Hematopoietic multipotent progenitor cell treated with erythropoietin and hydrocortisone succinate and interleukin-3 and kit ligand, for 15 days (in vitro differentiated cells): ENCODE results near the gene HMX3.

Experiments used
- DNase-seq: peaks from one replicate; pipeline ENCODE4 v3.0.0-alpha.2; 2015; ENCODE audit warnings: low spot score

HMX3 gene

GRCh38 chr10:123135415-123136141 is at the start of gene HMX3:
HMX3 (plus strand) TSS chr10:123135970; CDS start chr10:123136051, 81 bp downstream.
- no peak for DNase-seq

DNA sequence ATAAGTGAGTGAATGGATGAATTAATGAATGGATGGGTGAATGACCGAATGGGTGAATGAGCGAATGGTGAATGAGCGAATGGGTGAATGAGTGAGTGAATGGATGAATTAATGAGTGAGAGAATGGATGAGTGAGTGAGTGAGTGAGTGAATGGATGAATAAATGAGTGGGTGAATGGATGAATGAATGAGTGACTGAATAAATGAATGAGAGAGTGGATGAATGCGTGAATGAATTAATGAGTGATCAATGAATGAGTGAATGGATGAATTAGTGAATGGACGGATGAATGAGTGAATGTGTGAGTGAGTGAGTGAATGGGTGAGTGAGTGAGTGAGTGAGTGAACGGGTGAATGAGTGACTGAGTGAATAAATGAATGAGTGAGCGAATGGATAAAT is 49.5 kb upstream of the HMX3 start:
- DNase-seq: no peak

- no peak for DNase-seq
Measured at GRCh38 chr10:123087348-123087747, 48.4 kb upstream of the HMX3 start.

DNA sequence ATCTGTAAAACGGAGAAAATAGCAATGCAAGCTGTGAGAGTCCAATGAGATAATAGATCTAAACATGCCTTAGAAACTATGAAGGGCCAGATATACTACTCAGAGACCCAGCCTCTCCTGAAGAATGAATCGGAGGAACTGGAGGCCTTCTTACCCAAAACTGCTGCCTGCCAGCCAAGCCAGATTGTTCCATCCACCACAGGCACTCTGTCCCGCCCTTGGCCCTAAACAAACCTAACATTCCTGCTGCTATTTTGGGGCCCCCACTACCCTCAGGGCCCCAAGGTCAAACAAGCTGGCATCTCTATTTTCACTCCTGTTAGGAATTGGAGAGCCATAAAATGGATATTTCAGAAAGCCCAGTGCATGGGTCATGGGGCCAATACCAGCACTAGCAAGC is 48.0 kb upstream of the HMX3 start:
- DNase-seq: no peak

GRCh38 chr10:123092635-123093414 is 42.9 kb upstream of the HMX3 start:
- no peak for DNase-seq

- no peak for DNase-seq
Measured at GRCh38 chr10:123093489-123093888, 42.3 kb upstream of the HMX3 start.

DNA sequence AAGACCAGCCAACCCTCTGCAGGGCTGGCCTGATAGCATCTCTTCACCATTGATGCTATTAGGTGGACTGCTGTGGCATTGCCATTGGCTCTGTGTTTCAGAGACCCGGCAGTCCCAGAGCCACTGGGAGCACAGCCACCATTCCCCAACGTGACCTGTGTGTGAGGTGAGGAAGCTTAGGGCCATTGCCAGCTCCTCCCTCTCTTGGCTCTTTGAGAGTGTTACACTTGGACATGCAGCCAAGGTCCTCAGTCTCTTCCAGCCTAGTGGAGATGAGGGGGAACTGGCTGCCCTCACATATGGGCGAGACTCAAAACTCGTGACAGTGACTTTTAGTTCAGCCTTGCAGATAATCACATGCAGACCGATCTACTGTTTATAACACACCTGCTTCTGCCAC is 39.3 kb upstream of the HMX3 start:
- DNase-seq: no peak

GRCh38 chr10:123097039-123097438 is 38.7 kb upstream of the HMX3 start:
- no peak for DNase-seq

DNA sequence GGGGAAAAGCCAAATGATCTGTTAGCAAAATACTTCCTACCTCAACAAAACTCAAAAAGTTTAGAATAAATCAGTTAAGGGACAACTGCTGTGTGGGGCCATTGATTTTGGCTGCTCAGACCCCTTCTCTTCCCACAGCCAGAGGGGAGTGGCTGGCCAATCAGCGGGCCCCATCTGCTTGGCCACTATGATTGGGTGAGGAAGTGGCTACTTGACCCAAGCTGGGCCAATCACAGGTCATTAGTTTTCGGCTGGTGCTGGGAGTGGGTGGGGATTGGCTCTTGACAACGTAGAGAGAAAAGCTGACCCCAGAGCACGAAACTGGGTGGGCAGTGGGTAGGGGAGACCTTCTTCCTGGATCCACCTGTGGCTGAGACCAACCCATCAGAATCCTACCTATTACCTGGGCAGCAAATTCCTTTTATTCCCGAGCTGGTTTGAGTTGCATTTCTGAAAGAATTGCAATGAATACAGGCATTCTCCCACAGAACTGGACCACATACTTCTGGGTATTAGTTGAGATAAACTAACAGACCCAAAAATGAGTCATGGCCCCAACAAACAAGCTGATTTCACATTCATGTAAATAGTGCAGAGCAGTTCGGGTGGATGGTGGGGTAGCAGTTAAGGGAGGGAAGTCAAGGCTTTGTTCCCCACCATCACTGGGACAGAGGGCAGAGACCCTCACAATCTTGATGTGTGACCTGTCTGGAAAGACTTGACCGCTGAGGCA is 35.6 kb upstream of the HMX3 start:
- DNase-seq: no peak

DNA sequence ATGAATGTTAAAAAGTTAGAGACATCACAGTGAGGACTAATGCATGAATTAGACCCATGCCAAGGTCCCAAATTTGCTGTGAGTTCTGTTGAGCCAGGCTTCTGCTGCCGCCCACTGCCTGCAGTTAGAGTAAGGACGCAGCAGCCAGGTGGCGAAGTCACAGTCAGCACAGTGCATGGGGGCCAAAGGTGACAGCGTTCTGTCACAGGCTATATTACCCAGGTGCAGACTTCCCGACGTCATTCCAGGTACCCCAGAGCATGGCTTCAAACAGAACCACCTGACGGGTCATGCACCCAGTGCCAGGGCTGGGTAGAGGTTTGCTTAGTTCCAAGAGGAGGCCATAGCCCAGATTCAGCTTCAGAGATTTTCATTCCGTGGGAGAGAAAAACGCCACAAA is 33.9 kb upstream of the HMX3 start:
- no peak for DNase-seq

- DNase-seq: no peak
Measured at GRCh38 chr10:123102673-123103072, 33.1 kb upstream of the HMX3 start.

DNA sequence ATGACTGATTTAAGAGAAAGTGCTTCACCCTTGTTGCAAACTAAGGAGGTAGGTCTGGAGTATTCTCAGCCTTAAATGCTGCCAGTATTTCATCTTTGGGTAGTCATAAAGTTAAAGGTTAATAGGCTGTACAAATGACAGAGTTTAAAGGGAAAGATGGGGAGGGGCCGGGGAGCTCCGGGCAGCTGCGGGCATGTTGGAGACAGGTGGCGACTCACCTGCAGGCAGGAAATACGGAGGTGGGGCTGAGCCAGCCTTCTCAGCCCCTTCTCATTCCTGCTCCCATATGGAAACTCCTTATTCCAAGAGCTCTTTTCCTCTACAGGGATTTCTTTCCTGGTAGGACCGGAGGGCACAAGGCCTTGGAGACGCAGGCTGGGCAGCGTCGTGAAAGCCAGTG is 31.8 kb upstream of the HMX3 start:
- DNase-seq: no peak

GRCh38 chr10:123109466-123109865 is 26.3 kb upstream of the HMX3 start:
- no peak for DNase-seq

GRCh38 chr10:123117644-123118417 is 17.9 kb upstream of the HMX3 start:
- DNase-seq: no peak

GRCh38 chr10:123119081-123119480 is 16.7 kb upstream of the HMX3 start:
- DNase-seq: no peak

DNA sequence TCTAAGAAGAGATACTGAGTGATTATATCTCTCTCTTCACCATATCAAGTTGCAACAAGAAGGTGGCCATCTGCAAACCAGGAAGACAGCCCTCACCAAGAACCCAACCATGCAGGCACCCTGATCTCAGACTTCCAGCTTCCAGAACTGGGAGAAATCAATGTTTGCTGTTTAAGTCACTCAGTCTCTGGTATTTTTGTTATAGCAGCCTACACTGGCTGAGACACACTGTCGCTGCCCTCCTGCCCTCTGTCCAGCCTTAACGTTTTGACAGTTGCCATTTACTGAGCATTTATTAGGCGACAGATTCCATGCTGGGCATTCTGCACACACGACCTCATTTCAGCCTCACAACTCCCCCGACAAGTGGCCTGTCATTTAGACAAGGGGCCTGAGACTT is 9.5 kb upstream of the HMX3 start:
- DNase-seq: no peak

DNA sequence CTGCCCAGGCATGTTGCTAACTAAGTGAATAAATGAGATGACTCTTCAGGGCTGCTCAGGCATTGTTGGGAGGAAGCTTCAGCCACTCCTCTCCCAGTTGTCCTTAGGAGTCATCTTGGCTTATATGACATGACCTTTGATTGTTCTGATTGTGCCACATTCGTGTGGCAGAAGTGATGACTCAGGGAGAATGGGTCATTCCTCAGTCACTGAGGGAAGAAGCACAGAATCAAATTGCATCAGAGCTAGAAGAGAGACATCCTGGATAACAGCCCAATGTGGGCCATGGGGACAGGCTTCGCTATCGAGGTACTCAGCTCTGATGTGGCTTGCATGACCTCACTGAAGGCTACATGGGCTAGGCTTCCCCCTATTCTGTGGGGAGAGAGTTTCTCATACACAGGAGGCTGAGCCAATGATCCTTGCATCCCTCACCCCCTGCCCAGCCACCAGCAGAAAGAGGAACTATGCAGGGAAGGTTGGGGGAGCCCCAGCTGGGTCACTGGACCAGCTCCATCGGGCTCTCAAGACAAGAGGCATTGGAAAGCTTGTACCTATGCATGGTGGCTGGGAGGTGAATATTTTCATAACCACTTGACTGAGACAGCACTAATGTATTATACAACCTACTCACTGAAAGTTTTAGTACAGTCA is 6.0 kb upstream of the HMX3 start:
- no peak for DNase-seq

GRCh38 chr10:123132576-123133477 is 2.9 kb upstream of the HMX3 start:
- peak; percentile 67 for DNase-seq

- no peak for DNase-seq
Measured at GRCh38 chr10:123133541-123134342, 2.0 kb upstream of the HMX3 start.
